HG03025 (cell line): Measurements from ENCODE around the gene GRIN2A.

ENCODE experiments used
- ATAC-seq: cut with Tn5 transposase; IDR thresholded peaks from one replicate; pipeline ENCODE4 v1.9.1; 2021; ENCODE audit warnings: mild to moderate bottlenecking, moderate library complexity; ENCODE audit not compliant: unreplicated experiment, low FRiP score

The GRIN2A gene

GRCh38 chr16:9840761-9841665 is 341.2 kb downstream of the GRIN2A start:
- no peak for ATAC-seq

GRCh38 chr16:9837481-9837880 is 344.7 kb downstream of the GRIN2A start:
- no peak for ATAC-seq

- no peak for ATAC-seq
Measured at GRCh38 chr16:9836118-9836736, 346.0 kb downstream of the GRIN2A start.

- no peak for ATAC-seq
Measured at GRCh38 chr16:9827062-9827752, 355.0 kb downstream of the GRIN2A start.

- no peak for ATAC-seq
Measured at GRCh38 chr16:9826656-9827055, 355.6 kb downstream of the GRIN2A start.

- no peak for ATAC-seq
Measured at GRCh38 chr16:9824200-9825068, 357.8 kb downstream of the GRIN2A start.

- no peak for ATAC-seq
Measured at GRCh38 chr16:9823510-9823909, 358.7 kb downstream of the GRIN2A start.

- ATAC-seq, result no peak
Measured at GRCh38 chr16:9821970-9822369, 360.3 kb downstream of the GRIN2A start.

- ATAC-seq, result no peak
Measured at GRCh38 chr16:9821331-9821730, 360.9 kb downstream of the GRIN2A start.

- ATAC-seq, result no peak
Measured at GRCh38 chr16:9820476-9821246, 361.6 kb downstream of the GRIN2A start.

- no peak for ATAC-seq
Measured at GRCh38 chr16:9818702-9819101, 363.5 kb downstream of the GRIN2A start.

GRCh38 chr16:9817586-9817985 is 364.6 kb downstream of the GRIN2A start:
- no peak for ATAC-seq

- ATAC-seq, result no peak
Measured at GRCh38 chr16:9816644-9817043, 365.6 kb downstream of the GRIN2A start.

- no peak for ATAC-seq
Measured at GRCh38 chr16:9813665-9814064, 368.6 kb downstream of the GRIN2A start.

- no peak for ATAC-seq
Measured at GRCh38 chr16:9808210-9808609, 374.0 kb downstream of the GRIN2A start.

- no peak for ATAC-seq
Measured at GRCh38 chr16:9807302-9807701, 374.9 kb downstream of the GRIN2A start.

- ATAC-seq, result no peak
Measured at GRCh38 chr16:9805109-9805508, 377.1 kb downstream of the GRIN2A start.

GRCh38 chr16:9802160-9802559 is 380.1 kb downstream of the GRIN2A start:
- no peak for ATAC-seq

GRCh38 chr16:9801651-9802050 is 380.6 kb downstream of the GRIN2A start:
- no peak for ATAC-seq
